HepG2 (cell line): ENCODE data around the gene AGER. TPM values are rescaled to one million over a fixed set of nuclear protein-coding genes. Genes with fewer than 3 reads are reported as not detected.
A peak's percentile ranks its signal among the peaks of the same experiment; 100 is the strongest.

Experiments
- CAMTA2 ChIP-seq: sonication (generic); formaldehyde crosslinking; IDR thresholded peaks from 2 replicates; pipeline ENCODE4 v1.4.0; 2020; ENCODE audit warnings: mild to moderate bottlenecking, missing genetic modification reagents, borderline replicate concordance
- HMGA1 ChIP-seq: sonication (generic); formaldehyde crosslinking; conservative IDR thresholded peaks from 2 replicates; pipeline ENCODE4 v1.4.0; 2020; ENCODE audit warnings: missing genetic modification reagents
- MIXL1 ChIP-seq: IDR thresholded peaks from 2 replicates; pipeline ENCODE4 v1.6.1; 2016
- NFE2 ChIP-seq: sonication (generic); formaldehyde crosslinking; IDR thresholded peaks from 2 replicates; pipeline ENCODE4 v1.4.0; 2020; ENCODE audit warnings: missing genetic modification reagents
- RARG ChIP-seq: sonication (generic); formaldehyde crosslinking; IDR thresholded peaks from 2 replicates; pipeline ENCODE4 v1.4.0; 2020; ENCODE audit warnings: low read depth, mild to moderate bottlenecking, missing genetic modification reagents
- REL ChIP-seq: sonication (generic); formaldehyde crosslinking; conservative IDR thresholded peaks from 2 replicates; pipeline ENCODE4 v1.8.0; 2022; ENCODE audit warnings: mild to moderate bottlenecking, missing genetic modification reagents, moderate library complexity
- RFX5 ChIP-seq: IDR thresholded peaks from 2 replicates; pipeline ENCODE4 v1.6.1; 2011; ENCODE audit warnings: low read depth, low read length, improper control_type of control experiment
- SNAPC2 ChIP-seq: sonication (generic); formaldehyde crosslinking; IDR thresholded peaks from 2 replicates; pipeline ENCODE4 v1.8.1; 2022; ENCODE audit warnings: mild to moderate bottlenecking, missing genetic modification reagents
- SNRNP70 ChIP-seq: fragments of 200-400 bp; formaldehyde crosslinking; IDR thresholded peaks from 2 replicates; pipeline ENCODE4 v1.6.1; 2017; ENCODE audit warnings: mild to moderate bottlenecking, low read depth, low read length, moderate library complexity
- TEAD3 ChIP-seq: optimal IDR thresholded peaks from 2 replicates; pipeline ENCODE3; 2016; ENCODE audit warnings: borderline replicate concordance
- TERF1 ChIP-seq: sonication (generic); formaldehyde crosslinking; IDR thresholded peaks from 2 replicates; pipeline ENCODE4 v1.8.0; 2022; ENCODE audit warnings: mild to moderate bottlenecking, missing genetic modification reagents, moderate library complexity
- THAP8 ChIP-seq: sonication (generic); formaldehyde crosslinking; IDR thresholded peaks from 2 replicates; pipeline ENCODE4 v1.5.1; 2020; ENCODE audit warnings: missing genetic modification reagents, mild to moderate bottlenecking, borderline replicate concordance
- ZBTB20 ChIP-seq: sonication (generic); formaldehyde crosslinking; IDR thresholded peaks from 2 replicates; pipeline ENCODE4 v1.8.1; 2023; ENCODE audit warnings: missing genetic modification reagents, low read depth, mild to moderate bottlenecking, borderline replicate concordance
- ZNF121 ChIP-seq: sonication (generic); formaldehyde crosslinking; IDR thresholded peaks from 2 replicates; pipeline ENCODE4 v1.5.0; 2020; ENCODE audit warnings: mild to moderate bottlenecking, missing genetic modification reagents
- ZNF350 ChIP-seq: sonication (generic); formaldehyde crosslinking; IDR thresholded peaks from 2 replicates; pipeline ENCODE4 v1.4.0; 2020; ENCODE audit warnings: mild to moderate bottlenecking, low read depth, missing genetic modification reagents, borderline replicate concordance
- ZNF569 ChIP-seq: sonication (generic); formaldehyde crosslinking; IDR thresholded peaks from 2 replicates; pipeline ENCODE4 v1.5.0; 2020; ENCODE audit warnings: mild to moderate bottlenecking, missing genetic modification reagents, moderate library complexity, borderline replicate concordance
- ZNF598 ChIP-seq: sonication (generic); formaldehyde crosslinking; IDR thresholded peaks from 2 replicates; pipeline ENCODE4 v1.5.1; 2020; ENCODE audit warnings: mild to moderate bottlenecking, missing genetic modification reagents, borderline replicate concordance
- ZNF644 ChIP-seq: IDR thresholded peaks from 2 replicates; pipeline ENCODE4 v1.6.1; 2016; ENCODE audit warnings: low read depth
- ZNF687 ChIP-seq: sonication (generic); formaldehyde crosslinking; IDR thresholded peaks from 2 replicates; pipeline ENCODE4 v1.5.1; 2020; ENCODE audit warnings: mild to moderate bottlenecking, missing genetic modification reagents, moderate library complexity
- ZNF703 ChIP-seq: sonication (generic); formaldehyde crosslinking; IDR thresholded peaks from 2 replicates; pipeline ENCODE4 v1.5.1; 2020; ENCODE audit warnings: missing genetic modification reagents, mild to moderate bottlenecking, moderate library complexity, borderline replicate concordance
- ZNF776 ChIP-seq: sonication (generic); formaldehyde crosslinking; IDR thresholded peaks from 2 replicates; pipeline ENCODE4 v1.4.0; 2020; ENCODE audit warnings: mild to moderate bottlenecking, missing genetic modification reagents
- ZNF841 ChIP-seq: sonication (generic); formaldehyde crosslinking; IDR thresholded peaks from 2 replicates; pipeline ENCODE4 v1.8.1; 2023; ENCODE audit warnings: missing genetic modification reagents, borderline replicate concordance
- ZNF878 ChIP-seq: sonication (generic); formaldehyde crosslinking; IDR thresholded peaks from 2 replicates; pipeline ENCODE4 v1.8.1; 2023; ENCODE audit warnings: mild to moderate bottlenecking, missing genetic modification reagents, moderate library complexity
- ZSCAN31 ChIP-seq: sonication (generic); formaldehyde crosslinking; IDR thresholded peaks from 2 replicates; pipeline ENCODE4 v1.5.0; 2020; ENCODE audit warnings: low read depth, mild to moderate bottlenecking, missing genetic modification reagents
- polyA plus RNA-seq, 8 experiments: library from polyadenylated mRNA; depleted of rRNA in 3 of 8; stranded (reverse) in 7 of 8; unstranded in 1 of 8; fragments of >200 nt; fragmentation: Illumina TruSeq in 4 of 8; extraction: Trizol in 4 of 8; gene quantifications; 2 replicates each; pipeline versions ENCODE4 v1.2.1 to v1.2.3, GENCODE V29; 2011 to 2016; ENCODE audit warnings: low read depth in 4 of 8, missing spikeins in 1 of 8, mixed read lengths in 1 of 8; ENCODE audit not compliant: insufficient read depth in 1 of 8
- total RNA-seq, 5 experiments: library from RNA; depleted of rRNA; stranded (reverse); fragments of >200 nt; fragmentation: Illumina TruSeq; extraction: Trizol; gene quantifications; 2 replicates each; pipeline ENCODE4 v1.2.3, GENCODE V29; 2016; ENCODE audit warnings: low read depth in 1 of 5

The AGER gene
- total and polyA plus RNA-seq, 2 of the 13 experiments (the other 11 are each of a cell fraction or from before 2014, with no cell fraction given), result 1.9 to 5.1 TPM

- TF ChIP-seq ZSCAN31, result 0 out of 2 replicates have a peak, but pooled peaks have one; percentile 25
- TF ChIP-seq MIXL1 (CRISPR knock-in tag), result peak; percentile 45; the same call in 1 of the 2 replicates
- no peak for TF ChIP-seq HMGA1 (CRISPR knock-in tag)
- TF ChIP-seq ZNF841, result no peak
- TF ChIP-seq TERF1 (CRISPR knock-in tag), result no peak
- TF ChIP-seq ZNF350 (CRISPR knock-in tag), result peak; percentile 96
- no peak for TF ChIP-seq ZNF569 (CRISPR knock-in tag)
- TF ChIP-seq ZNF687 (CRISPR knock-in tag), result peak; percentile 90
- TF ChIP-seq ZNF878 (CRISPR knock-in tag), result 0 out of 2 replicates have a peak, but pooled peaks have one; percentile 27
- TF ChIP-seq ZBTB20 (CRISPR knock-in tag), result no peak; the same call in 1 of the 2 replicates
- 0 out of 2 replicates have a peak, but pooled peaks have one; percentile 36 for TF ChIP-seq RARG
- TF ChIP-seq NFE2 (CRISPR knock-in tag), result no peak
- no peak for TF ChIP-seq CAMTA2 (CRISPR knock-in tag)
- TF ChIP-seq ZNF121 (CRISPR knock-in tag), result 0 out of 2 replicates have a peak, but pooled peaks have one; percentile 50
- TF ChIP-seq THAP8 (CRISPR knock-in tag), result 0 out of 2 replicates have a peak, but pooled peaks have one; percentile 39
- no peak for TF ChIP-seq SNRNP70
- TF ChIP-seq SNAPC2, result peak; percentile 71
- TF ChIP-seq ZNF776 (CRISPR knock-in tag), result 0 out of 2 replicates have a peak, but pooled peaks have one; percentile 44
- TF ChIP-seq TEAD3, result no peak
- TF ChIP-seq ZNF598 (CRISPR knock-in tag), result no peak
- no peak for TF ChIP-seq ZNF644 (CRISPR knock-in tag)
- TF ChIP-seq RFX5, result no peak
- TF ChIP-seq REL, result no peak
- peak; percentile 47; the same call in 1 of the 2 replicates for TF ChIP-seq ZNF703 (CRISPR knock-in tag)
These were observed 30.2 kb downstream of the AGER start, which contains the start of gene PPT2 (continued) for GRCh38 chr6:32153564-32154513.
